Fibroblast of lung (primary cell): ENCODE results near the gene HMCN2. TPM values are rescaled to one million over a fixed set of nuclear protein-coding genes. Genes with fewer than 3 reads are reported as not detected.

ENCODE experiments used
- DNase-seq, 2 donors: peaks; one replicate each; pipeline versions ENCODE4 v3.0.0 to v3.0.0-alpha.2; 2010; ENCODE audit warnings: low read depth in 2 of 2
- H2AFZ ChIP-seq: 2 replicates; pipeline ENCODE4 v1.5.1; 2012; ENCODE audit warnings: low read length, control low read depth, inconsistent platforms
- H3K27ac ChIP-seq: 2 replicates; pipeline ENCODE4 v1.5.1; 2011; ENCODE audit warnings: low read length, control low read depth; ENCODE audit not compliant: insufficient read depth
- H3K27me3 ChIP-seq: 2 replicates; pipeline ENCODE4 v1.5.1; 2011; ENCODE audit warnings: mild to moderate bottlenecking, low read length; ENCODE audit not compliant: control insufficient read depth, insufficient read depth
- H3K36me3 ChIP-seq: 2 replicates; pipeline ENCODE4 v1.5.1; 2011; ENCODE audit warnings: low read length; ENCODE audit not compliant: control insufficient read depth, insufficient read depth
- H3K4me1 ChIP-seq: 2 replicates; pipeline ENCODE4 v1.5.1; 2011; ENCODE audit warnings: low read length; ENCODE audit not compliant: control insufficient read depth, insufficient read depth; ENCODE audit errors: extremely low read depth
- H3K4me2 ChIP-seq: 2 replicates; pipeline ENCODE4 v1.5.1; 2011; ENCODE audit warnings: low read length, control low read depth; ENCODE audit not compliant: insufficient read depth; ENCODE audit errors: extremely low read depth
- H3K4me3 ChIP-seq, 4 experiments: fragments of 200-600 bp in 1 of 4; sonication (generic) in 1 of 4; replicated peaks in 1 of 4; 2 replicates each; pipeline ENCODE4 v1.5.1; 2011 to 2016; ENCODE audit warnings: low read length in 4 of 4, low read depth in 3 of 4, mild to moderate bottlenecking in 3 of 4, control low read depth in 2 of 4, inconsistent platforms in 1 of 4, mixed read lengths in 1 of 4; ENCODE audit not compliant: insufficient read depth in 1 of 4; ENCODE audit errors: control extremely low read depth in 1 of 4
- H3K79me2 ChIP-seq: 2 replicates; pipeline ENCODE4 v1.5.1; 2012; ENCODE audit warnings: mild to moderate bottlenecking, low read length, inconsistent platforms; ENCODE audit not compliant: control insufficient read depth, insufficient read depth
- H3K9ac ChIP-seq: 2 replicates; pipeline ENCODE4 v1.5.1; 2011; ENCODE audit warnings: mild to moderate bottlenecking, low read length, control low read depth; ENCODE audit not compliant: insufficient read depth
- H3K9me3 ChIP-seq: 2 replicates; pipeline ENCODE4 v1.5.1; 2012; ENCODE audit warnings: low read depth, low read length; ENCODE audit not compliant: control insufficient read depth, insufficient read depth
- H4K20me1 ChIP-seq: 2 replicates; pipeline ENCODE4 v1.5.1; 2011; ENCODE audit warnings: low read length; ENCODE audit not compliant: control insufficient read depth, insufficient read depth; ENCODE audit errors: extremely low read depth
- CTCF ChIP-seq, 2 donors: IDR thresholded peaks in 1 of 2; conservative IDR thresholded peaks in 1 of 2; 1 replicate in 1 of 2; 2 replicates in 1 of 2; pipeline ENCODE4 v1.5.1; 2011 to 2012; ENCODE audit warnings: low read length in 2 of 2, control low read depth in 1 of 2, inconsistent platforms in 1 of 2, low read depth in 1 of 2, mild to moderate bottlenecking in 1 of 2
- EZH2 ChIP-seq: IDR thresholded peaks from 2 replicates; pipeline ENCODE4 v1.5.1; 2012; ENCODE audit warnings: low read length, control low read depth, mild to moderate bottlenecking; ENCODE audit errors: missing control alignments
- polyA plus RNA-seq, 2 donors: library from polyadenylated mRNA; depleted of rRNA in 1 of 2; stranded (reverse) in 1 of 2; unstranded in 1 of 2; fragments of >200 nt; gene quantifications; 2 replicates each; pipeline ENCODE4 v1.2.1, GENCODE V29; 2011 to 2012; ENCODE audit warnings: missing spikeins in 1 of 2
- total RNA-seq: library from RNA; depleted of rRNA; stranded (reverse); fragments of >200 nt; gene quantifications from 2 replicates; pipeline ENCODE4 v1.2.1, GENCODE V29; 2014

The HMCN2 gene
- total and polyA plus RNA-seq, 2 donors (not counting 1 experiment from before 2014, with no cell fraction given): under 0.01 TPM; not detected in 1

DNA sequence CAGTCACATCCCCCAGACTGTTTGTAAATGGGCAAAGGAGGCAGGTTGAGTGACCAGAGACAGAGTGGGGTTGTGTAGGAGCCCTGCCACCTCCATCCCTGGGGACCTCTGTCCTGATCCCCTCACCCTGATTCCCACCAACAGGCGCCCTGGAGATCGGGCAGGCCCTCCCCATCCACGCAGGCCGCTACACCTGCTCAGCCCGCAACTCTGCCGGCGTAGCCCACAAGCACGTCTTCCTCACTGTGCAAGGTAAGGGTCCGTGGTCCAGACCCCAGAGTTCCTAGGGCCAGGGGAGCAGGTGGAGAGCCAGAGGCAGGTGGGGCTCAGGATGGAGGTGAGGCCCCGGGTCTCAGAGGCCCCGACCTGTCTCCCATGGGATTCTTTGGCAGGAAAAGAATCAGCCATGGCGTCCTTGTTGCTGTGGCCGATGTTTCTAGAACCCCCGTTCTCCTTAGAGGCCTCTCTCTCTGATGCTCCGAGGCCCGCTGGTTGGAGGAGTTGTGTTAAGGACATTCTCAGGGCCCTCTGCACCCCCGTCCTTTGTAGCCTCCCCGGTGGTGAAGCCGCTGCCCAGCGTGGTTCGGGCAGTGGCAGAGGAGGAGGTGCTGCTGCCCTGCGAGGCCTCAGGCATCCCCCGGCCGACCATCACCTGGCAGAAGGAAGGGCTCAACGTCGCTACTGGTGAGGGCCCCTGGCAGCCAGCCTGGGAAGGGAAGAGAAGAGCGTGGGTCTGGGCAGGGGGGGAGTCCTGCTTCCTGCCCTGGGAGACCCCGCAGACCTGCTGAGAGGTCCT is 137.3 kb downstream of the HMCN2 start:
- H3K9me3 ChIP-seq: no peaks in the 10 kb centered on the region

GRCh38 chr9:130405657-130406257 is 140.2 kb downstream of the HMCN2 start:
- H3K9me3 ChIP-seq: no peaks in the 10 kb centered on the region
- H3K79me2 ChIP-seq: no peaks in the 10 kb centered on the region
- no peak overlapping the region for H3K9ac ChIP-seq
- no peaks in the 10 kb centered on the region for H4K20me1 ChIP-seq
- H3K4me1 ChIP-seq: no peaks in the 10 kb centered on the region
- H3K4me3 ChIP-seq: no peak overlapping the region
- no peak overlapping the region for H3K27ac ChIP-seq
- no peaks in the 10 kb centered on the region for H3K27me3 ChIP-seq
- H2AFZ ChIP-seq: no peak overlapping the region
- no peak for TF ChIP-seq CTCF (conservative IDR thresholded peaks at IDR 0.05 in 1 of 2, IDR thresholded peaks at IDR 0.05 in 1 of 2; ENCODE audit: low read depth in 1 of 2, low read length in 2 of 2)
- no peak for DNase-seq
- H3K4me2 ChIP-seq: no peak overlapping the region
- H3K36me3 ChIP-seq: no peaks in the 10 kb centered on the region

More for the DNA sequence above, 137.3 kb downstream of the HMCN2 start:
- no peak overlapping the region for H3K27ac ChIP-seq
- H3K4me2 ChIP-seq: no peak overlapping the region
- no peaks in the 10 kb centered on the region for H3K79me2 ChIP-seq
- no peaks in the 10 kb centered on the region for H3K36me3 ChIP-seq
- H3K4me3 ChIP-seq: no peak overlapping the region
- no peaks in the 10 kb centered on the region for H4K20me1 ChIP-seq
- H3K4me1 ChIP-seq: no peaks in the 10 kb centered on the region
- no peak overlapping the region for H3K9ac ChIP-seq
- H3K27me3 ChIP-seq: no peaks in the 10 kb centered on the region
- DNase-seq: no peak
- TF ChIP-seq EZH2: no peak
- TF ChIP-seq CTCF (conservative IDR thresholded peaks at IDR 0.05 in 1 of 2, IDR thresholded peaks at IDR 0.05 in 1 of 2; ENCODE audit: low read depth in 1 of 2, low read length in 2 of 2): no peak
- H2AFZ ChIP-seq: no peak overlapping the region

GRCh38 chr9:130406278-130406895 is 140.8 kb downstream of the HMCN2 start:
- H3K4me3 ChIP-seq: no peak overlapping the region
- TF ChIP-seq CTCF (conservative IDR thresholded peaks at IDR 0.05 in 1 of 2, IDR thresholded peaks at IDR 0.05 in 1 of 2; ENCODE audit: low read depth in 1 of 2, low read length in 2 of 2) (no peak), EZH2 (no peak)
- H3K27ac ChIP-seq: no peak overlapping the region
- H3K4me1 ChIP-seq: no peaks in the 10 kb centered on the region
- H3K9me3 ChIP-seq: no peaks in the 10 kb centered on the region
- no peak overlapping the region for H2AFZ ChIP-seq
- no peak overlapping the region for H3K4me2 ChIP-seq
- H3K79me2 ChIP-seq: no peaks in the 10 kb centered on the region
- no peaks in the 10 kb centered on the region for H3K27me3 ChIP-seq
- H3K9ac ChIP-seq: no peak overlapping the region
- H3K36me3 ChIP-seq: no peaks in the 10 kb centered on the region
- DNase-seq: no peak
- no peaks in the 10 kb centered on the region for H4K20me1 ChIP-seq
